Large intestine (tissue), 3 donors: ENCODE results near the gene EYA3. TPM values are rescaled to one million over a fixed set of nuclear protein-coding genes. Genes with fewer than 3 reads are reported as not detected.

Experiments used
- DNase-seq, 2 donors: peaks; one replicate each; pipeline versions ENCODE4 v3.0.0 to v3.0.0-alpha.2; 2013
- H3K27ac ChIP-seq: one replicate; pipeline ENCODE4 v1.5.1; 2013; ENCODE audit warnings: low read length
- H3K27me3 ChIP-seq: 2 replicates; pipeline ENCODE4 v1.6.1; 2013; ENCODE audit warnings: low read length; ENCODE audit not compliant: control insufficient read depth, insufficient read depth
- H3K36me3 ChIP-seq: 2 replicates; pipeline ENCODE4 v1.6.1; 2013; ENCODE audit warnings: low read length; ENCODE audit not compliant: control insufficient read depth, insufficient read depth
- H3K4me1 ChIP-seq: one replicate; pipeline ENCODE4 v1.6.1; 2013; ENCODE audit warnings: low read length; ENCODE audit not compliant: control insufficient read depth, insufficient read depth
- H3K4me3 ChIP-seq: one replicate; pipeline ENCODE4 v1.5.1; 2013; ENCODE audit warnings: low read length
- H3K9me3 ChIP-seq: one replicate; pipeline ENCODE4 v1.6.1; 2013; ENCODE audit warnings: mild to moderate bottlenecking, low read depth, low read length, moderate library complexity; ENCODE audit not compliant: control insufficient read depth
- WGBS: methylation state at CpG from one replicate; pipeline ENCODE4 v1.1.5; 2013; ENCODE audit warnings: low lambda C conversion rate; ENCODE audit not compliant: insufficient coverage; 5-methylcytosine and 5-hydroxymethylcytosine counted together
- polyA plus RNA-seq: library from polyadenylated mRNA; unstranded; fragments of 120-200 nt; gene quantifications from one replicate; pipeline ENCODE4 v1.2.1, GENCODE V29; 2013

The EYA3 gene
- polyA plus RNA-seq, 1 donor = 16.7 TPM

- no peak for DNase-seq
- no peak overlapping the region for H3K27ac ChIP-seq
Measured at GRCh38 chr1:27992276-27992675, 96.1 kb downstream of the EYA3 start.

GRCh38 chr1:27990920-27991537 is 97.4 kb downstream of the EYA3 start:
- DNase-seq = no peak
- WGBS = 100% methylated on average over 1 of the region's 3 CpGs
- peaks cover 72% of the 10 kb centered on the region for H3K36me3 ChIP-seq
- H3K27ac ChIP-seq = no peak overlapping the region
- H3K27me3 ChIP-seq = no peaks in the 10 kb centered on the region
- H3K9me3 ChIP-seq = no peaks in the 10 kb centered on the region
- H3K4me1 ChIP-seq = no peaks in the 10 kb centered on the region
- H3K4me3 ChIP-seq = no peak overlapping the region

More at GRCh38 chr1:27992276-27992675, 96.1 kb downstream of the EYA3 start:
- Histone ChIP-seq H3K4me3 (no peak overlapping the region), H3K27me3 (no peaks in the 10 kb centered on the region), H3K9me3 (no peaks in the 10 kb centered on the region), H3K36me3 (peaks cover 75% of the 10 kb centered on the region), H3K4me1 (no peaks in the 10 kb centered on the region)
- WGBS = no CpG with 5 or more reads among the region's 6 CpGs

- Histone ChIP-seq H3K36me3 (peaks cover 20% of the 10 kb centered on the region), H3K27me3 (no peaks in the 10 kb centered on the region), H3K4me1 (no peaks in the 10 kb centered on the region), H3K9me3 (no peaks in the 10 kb centered on the region), H3K4me3 (no peak overlapping the region), H3K27ac (no peak overlapping the region)
- 100% methylated on average over 1 of the region's 3 CpGs for WGBS
- DNase-seq = no peak
Measured at GRCh38 chr1:27981145-27981544, 107.3 kb downstream of the EYA3 start.

GRCh38 chr1:27980216-27980845 is 108.1 kb downstream of the EYA3 start:
- no peaks in the 10 kb centered on the region for H3K9me3 ChIP-seq
- no peaks in the 10 kb centered on the region for H3K4me1 ChIP-seq
- no peak overlapping the region for H3K4me3 ChIP-seq
- no peaks in the 10 kb centered on the region for H3K27me3 ChIP-seq
- no peak overlapping the region for H3K27ac ChIP-seq
- WGBS = no CpG with 5 or more reads among the region's 1 CpG
- no peak for DNase-seq
- H3K36me3 ChIP-seq = peaks cover 19% of the 10 kb centered on the region

GRCh38 chr1:27979859-27980201 is 108.6 kb downstream of the EYA3 start:
- H3K9me3 ChIP-seq = no peaks in the 10 kb centered on the region
- H3K36me3 ChIP-seq = peaks cover 16% of the 10 kb centered on the region
- H3K27ac ChIP-seq = no peak overlapping the region
- H3K27me3 ChIP-seq = no peaks in the 10 kb centered on the region
- no peak overlapping the region for H3K4me3 ChIP-seq
- no peaks in the 10 kb centered on the region for H3K4me1 ChIP-seq
- DNase-seq = no peak
- no CpG with 5 or more reads among the region's 2 CpGs for WGBS

- WGBS = 83% methylated on average over 1 of the region's 1 CpG
- no peak overlapping the region for H3K4me3 ChIP-seq
- H3K27ac ChIP-seq = no peak overlapping the region
- no peaks in the 10 kb centered on the region for H3K27me3 ChIP-seq
- H3K36me3 ChIP-seq = peaks cover 19% of the 10 kb centered on the region
- DNase-seq = peak; percentile 34 to 56
- H3K9me3 ChIP-seq = no peaks in the 10 kb centered on the region
- no peaks in the 10 kb centered on the region for H3K4me1 ChIP-seq
Measured at GRCh38 chr1:27979151-27979858, 109.1 kb downstream of the EYA3 start.

- Histone ChIP-seq H3K27ac (no peak overlapping the region), H3K27me3 (no peaks in the 10 kb centered on the region), H3K4me3 (no peak overlapping the region), H3K4me1 (no peaks in the 10 kb centered on the region), H3K9me3 (no peaks in the 10 kb centered on the region), H3K36me3 (peaks cover 47% of the 10 kb centered on the region)
- no peak for DNase-seq
Measured at GRCh38 chr1:27974417-27974781, 114.0 kb downstream of the EYA3 start.

- no peaks in the 10 kb centered on the region for H3K27me3 ChIP-seq
- peaks cover 47% of the 10 kb centered on the region for H3K36me3 ChIP-seq
- DNase-seq = no peak
- WGBS = 77% methylated on average over 3 of the region's 4 CpGs
- H3K4me1 ChIP-seq = no peaks in the 10 kb centered on the region
- no peak overlapping the region for H3K4me3 ChIP-seq
- H3K9me3 ChIP-seq = no peaks in the 10 kb centered on the region
- no peak overlapping the region for H3K27ac ChIP-seq
Measured at GRCh38 chr1:27973771-27974416, 114.5 kb downstream of the EYA3 start.

- DNase-seq = no peak
- Histone ChIP-seq H3K4me1 (no peaks in the 10 kb centered on the region), H3K27ac (no peak overlapping the region), H3K9me3 (no peaks in the 10 kb centered on the region), H3K4me3 (no peak overlapping the region), H3K27me3 (no peaks in the 10 kb centered on the region), H3K36me3 (peaks cover 55% of the 10 kb centered on the region)
- no CpG with 5 or more reads among the region's 4 CpGs for WGBS
Measured at GRCh38 chr1:27972141-27972540, 116.3 kb downstream of the EYA3 start.

GRCh38 chr1:27971674-27972073 is 116.7 kb downstream of the EYA3 start:
- no peaks in the 10 kb centered on the region for H3K9me3 ChIP-seq
- no peak overlapping the region for H3K27ac ChIP-seq
- no peaks in the 10 kb centered on the region for H3K27me3 ChIP-seq
- DNase-seq = no peak
- H3K4me3 ChIP-seq = no peak overlapping the region
- H3K4me1 ChIP-seq = no peaks in the 10 kb centered on the region
- H3K36me3 ChIP-seq = peaks cover 57% of the 10 kb centered on the region
